H7 (cell line): Measurements from ENCODE around the gene CFAP100. TPM values are rescaled to one million over a fixed set of nuclear protein-coding genes. Genes with fewer than 3 reads are reported as not detected.

Experiments used
- DNase-seq: peaks from one replicate; pipeline ENCODE4 v3.0.0; 2012
- H3K27me3 ChIP-seq: 2 replicates; pipeline ENCODE4 v1.6.0; 2011; ENCODE audit warnings: mild to moderate bottlenecking, low read length; ENCODE audit not compliant: control insufficient read depth, insufficient read depth
- H3K36me3 ChIP-seq: replicated peaks from 2 replicates; pipeline ENCODE4 v1.5.1; 2011; ENCODE audit warnings: low read length; ENCODE audit not compliant: control insufficient read depth, insufficient read depth
- H3K4me3 ChIP-seq: 2 replicates; pipeline ENCODE4 v1.5.1; 2011; ENCODE audit warnings: low read depth, mild to moderate bottlenecking, control low read depth, low read length, moderate library complexity; ENCODE audit not compliant: insufficient read depth
- total RNA-seq: library from RNA; depleted of rRNA; stranded (reverse); fragments of >200 nt; shearing (Covaris generic); gene quantifications from 2 replicates; pipeline ENCODE4 v1.2.3, GENCODE V29; 2014

The CFAP100 gene
- total RNA-seq, 1 experiment from 2014 or later = 0.24 TPM

DNA sequence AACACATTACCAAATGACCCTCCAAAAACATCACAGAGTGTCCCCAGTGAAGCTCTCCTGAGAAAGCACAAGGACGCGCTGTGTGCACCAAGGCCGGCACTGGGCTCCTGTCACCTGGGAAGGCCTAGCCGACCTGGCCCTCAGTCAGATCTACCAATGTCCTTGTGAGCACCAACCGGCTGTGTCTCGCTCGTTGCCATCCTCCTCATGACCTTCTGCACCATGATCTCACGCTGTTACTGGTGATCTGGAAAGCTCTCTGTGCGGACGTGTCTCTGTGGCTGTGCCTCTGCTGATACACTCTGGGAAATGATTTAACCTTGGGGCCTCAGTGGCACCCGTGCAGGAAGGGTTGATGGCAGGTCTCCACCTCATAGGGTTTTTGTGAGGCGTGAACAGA is 56.8 kb downstream of the CFAP100 start:
- H3K4me3 ChIP-seq = no peak overlapping the region
- H3K36me3 ChIP-seq = peaks cover 8% of the 10 kb centered on the region
- DNase-seq = no peak
- no peaks in the 10 kb centered on the region for H3K27me3 ChIP-seq

DNA sequence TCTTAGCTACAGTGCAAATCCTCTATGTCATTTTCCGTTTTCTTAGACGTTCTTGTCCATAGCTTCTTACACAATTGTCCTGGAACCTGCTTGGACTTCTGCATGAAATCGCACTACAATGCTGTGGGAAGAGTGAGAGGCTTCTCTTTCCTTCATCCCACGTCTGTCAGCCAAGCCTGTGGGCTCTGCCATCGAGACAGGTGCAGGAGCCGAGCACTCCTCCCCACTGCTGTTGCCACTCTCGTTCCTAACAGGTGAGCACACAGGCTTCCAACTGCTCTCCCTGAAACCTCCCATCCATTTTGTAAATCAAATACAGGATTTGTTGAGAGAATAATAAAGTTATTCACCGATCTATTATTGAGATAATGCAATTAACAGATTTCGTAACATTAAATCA is 57.5 kb downstream of the CFAP100 start:
- Histone ChIP-seq H3K27me3 (no peaks in the 10 kb centered on the region), H3K4me3 (no peak overlapping the region), H3K36me3 (peaks cover 10% of the 10 kb centered on the region)
- DNase-seq = no peak

DNA sequence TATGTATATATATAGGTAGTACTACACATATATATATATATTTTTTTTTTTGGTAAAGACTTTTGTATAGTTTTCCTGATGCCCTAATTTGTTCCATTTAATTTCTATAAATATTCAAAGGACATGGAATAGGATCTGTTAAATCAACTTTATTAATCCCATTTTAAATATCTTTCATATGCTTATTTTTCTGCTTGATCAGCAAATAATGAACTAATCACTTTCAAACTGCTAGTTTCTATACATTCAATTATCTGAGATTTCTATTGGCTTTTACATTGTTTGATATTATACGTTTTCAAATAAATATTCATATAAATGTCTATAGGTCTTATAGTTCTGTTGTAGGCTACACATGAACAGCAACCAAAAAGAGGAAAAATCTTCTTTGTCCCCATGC is 59.3 kb downstream of the CFAP100 start:
- no peak for DNase-seq
- peaks cover 14% of the 10 kb centered on the region for H3K36me3 ChIP-seq
- no peaks in the 10 kb centered on the region for H3K27me3 ChIP-seq
- no peak overlapping the region for H3K4me3 ChIP-seq

DNA sequence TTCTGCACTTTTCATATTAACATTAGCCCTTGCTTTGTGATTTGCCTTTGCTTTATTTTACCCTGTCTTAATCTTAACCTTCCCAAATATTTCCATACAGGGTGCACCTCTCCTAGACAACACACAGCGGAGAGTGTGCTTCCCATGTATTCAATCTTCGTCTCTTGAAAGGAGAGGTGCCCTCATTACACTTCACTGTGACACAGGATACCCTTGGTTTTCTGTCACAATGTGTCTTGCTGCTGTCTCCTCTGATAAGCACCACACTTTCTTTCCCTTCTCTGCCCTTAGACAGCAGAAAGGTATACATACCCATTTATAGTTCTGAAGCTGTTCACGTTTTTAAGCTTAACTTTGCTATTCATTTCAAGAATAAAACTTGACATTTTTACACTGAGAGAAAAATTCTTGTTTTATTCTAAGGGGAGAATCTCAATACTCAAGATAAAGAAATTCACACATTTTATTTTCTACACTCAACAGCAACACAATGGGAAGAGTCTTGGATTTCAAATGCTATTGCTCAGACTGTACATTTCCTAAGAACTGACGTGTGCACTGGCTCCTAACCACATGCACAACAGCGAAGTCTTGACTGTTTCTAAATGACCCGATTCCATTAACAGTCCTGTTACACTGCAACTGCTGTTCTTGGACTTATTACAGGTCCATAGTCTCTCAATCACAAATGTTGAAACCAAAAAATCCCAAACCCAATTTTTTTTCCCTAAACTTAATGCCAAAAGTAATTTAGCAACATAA is 59.9 kb downstream of the CFAP100 start:
- no peak for DNase-seq
- Histone ChIP-seq H3K4me3 (no peak overlapping the region), H3K36me3 (peaks cover 17% of the 10 kb centered on the region), H3K27me3 (no peaks in the 10 kb centered on the region)

DNA sequence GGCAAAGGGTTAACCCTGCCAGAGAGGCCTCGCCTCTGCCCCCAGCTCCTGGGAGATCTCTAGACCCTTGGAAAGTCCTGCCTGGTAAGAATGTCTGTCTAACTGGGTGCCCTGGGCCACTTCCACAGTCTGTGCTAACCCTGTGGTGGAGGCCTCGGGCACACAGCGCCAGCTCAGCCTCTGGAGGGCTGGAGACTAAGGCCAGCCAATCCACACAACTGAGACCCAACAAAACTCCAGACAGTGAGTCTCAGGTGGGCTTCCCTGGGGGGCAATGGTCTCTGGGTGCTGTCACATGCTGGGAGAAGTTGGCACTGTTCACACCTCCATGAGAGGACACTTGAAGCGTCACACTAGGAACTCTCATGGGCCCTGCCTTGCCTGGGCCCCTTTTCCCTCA is 61.5 kb downstream of the CFAP100 start:
- no peak overlapping the region for H3K4me3 ChIP-seq
- H3K27me3 ChIP-seq = no peaks in the 10 kb centered on the region
- DNase-seq = no peak
- peaks cover 28% of the 10 kb centered on the region for H3K36me3 ChIP-seq

DNA sequence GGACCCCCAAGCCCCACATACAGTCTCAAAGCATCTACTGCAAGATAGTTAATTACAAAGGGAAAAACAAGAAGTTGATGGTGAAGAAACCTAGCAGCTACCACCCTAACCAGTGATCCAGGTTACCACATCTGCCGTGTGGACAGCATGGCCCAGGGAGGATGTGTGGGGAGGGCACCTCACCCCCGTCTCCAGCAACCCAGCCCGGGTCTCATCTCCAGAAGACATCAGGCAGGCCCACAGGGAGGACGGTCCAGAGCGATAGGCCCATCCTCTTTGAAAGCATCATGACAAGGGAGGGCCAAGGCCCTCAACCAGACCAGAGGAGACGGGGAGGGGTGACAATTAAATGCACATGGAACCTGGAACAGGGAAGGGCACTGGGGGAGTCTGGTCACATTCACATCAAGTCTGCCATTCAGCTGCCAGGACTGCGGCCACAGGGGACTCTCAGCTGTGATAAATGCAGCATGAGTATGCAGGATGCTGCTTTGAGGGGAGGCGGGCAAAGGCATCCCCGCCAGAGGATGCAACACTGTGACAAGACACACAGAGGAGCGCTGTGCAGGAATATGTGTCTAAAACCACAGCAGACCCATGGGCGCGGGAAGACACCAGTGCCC is 62.2 kb downstream of the CFAP100 start:
- DNase-seq = no peak
- Histone ChIP-seq H3K4me3 (no peak overlapping the region), H3K27me3 (no peaks in the 10 kb centered on the region), H3K36me3 (peaks cover 34% of the 10 kb centered on the region)

DNA sequence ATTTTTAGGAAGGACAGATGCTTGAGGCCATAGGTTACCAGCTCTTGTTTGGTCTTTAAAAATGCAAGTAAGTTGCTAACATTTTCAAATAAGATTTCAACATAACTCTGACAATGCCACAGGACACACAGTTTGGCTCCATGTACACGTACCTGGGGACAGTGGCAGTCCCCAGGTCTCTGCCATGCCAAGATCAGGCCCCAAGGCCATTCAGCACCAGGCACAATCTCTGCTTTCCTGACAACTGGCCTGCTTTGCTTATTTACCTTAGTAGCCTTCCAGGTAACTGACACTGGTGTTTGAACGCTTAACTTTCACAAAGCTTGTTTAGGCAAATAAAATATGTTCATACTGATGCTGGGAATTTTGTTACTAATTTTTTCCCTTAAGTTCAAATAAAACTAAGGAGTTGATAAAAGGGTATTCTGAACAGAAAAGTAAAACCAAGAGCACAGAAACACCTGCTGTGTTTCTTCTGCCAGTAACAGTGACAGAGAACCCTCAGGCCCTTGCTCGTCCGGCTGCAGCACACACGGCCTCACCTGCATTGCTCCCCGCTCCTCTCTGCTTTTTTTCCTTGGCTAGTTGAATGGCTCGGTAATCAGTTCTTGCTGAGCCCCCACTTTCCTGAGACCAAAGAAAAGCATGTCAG is 64.5 kb downstream of the CFAP100 start:
- peaks cover 45% of the 10 kb centered on the region for H3K36me3 ChIP-seq

DNA sequence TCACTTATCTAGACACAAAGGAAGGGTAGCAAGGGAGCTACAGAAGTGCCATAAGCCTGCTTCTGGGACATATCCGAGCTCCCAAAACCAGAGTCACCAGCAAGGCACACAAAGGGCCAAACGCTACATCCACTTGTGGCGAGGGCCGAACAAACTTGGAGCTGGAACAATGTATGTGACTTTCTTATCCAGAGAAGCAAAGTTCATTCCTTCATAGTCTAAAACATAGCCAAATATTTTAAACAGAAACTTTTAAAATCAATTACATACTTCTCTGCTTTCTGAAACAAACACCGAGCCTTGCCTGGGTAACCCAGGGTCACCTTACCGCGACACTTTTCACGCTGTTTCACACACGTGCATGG is 65.0 kb downstream of the CFAP100 start:
- no peak overlapping the region for H3K4me3 ChIP-seq
- H3K27me3 ChIP-seq = no peaks in the 10 kb centered on the region
- no peak for DNase-seq
- H3K36me3 ChIP-seq = peaks cover 46% of the 10 kb centered on the region

More for the DNA sequence above, 64.5 kb downstream of the CFAP100 start:
- H3K4me3 ChIP-seq = no peak overlapping the region
- no peak for DNase-seq
- H3K27me3 ChIP-seq = no peaks in the 10 kb centered on the region

DNA sequence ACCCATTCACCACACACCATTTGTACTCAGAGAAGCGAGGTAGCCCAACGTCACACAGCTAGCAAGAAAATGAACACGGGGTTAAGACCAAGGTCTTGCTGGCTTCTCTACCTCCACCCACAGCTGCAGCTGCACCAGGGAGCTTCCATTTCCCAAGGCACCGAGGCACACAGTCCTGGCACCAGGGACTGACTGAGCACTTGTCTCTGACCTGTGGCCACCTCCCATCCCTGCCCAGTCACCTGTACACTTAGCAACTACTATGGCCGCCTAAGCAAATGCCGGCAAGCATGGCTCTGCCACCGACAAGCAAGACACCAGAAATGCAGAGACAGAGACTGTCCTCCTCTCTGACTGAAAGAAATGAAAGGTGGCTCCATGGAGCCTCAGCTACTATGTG is 65.7 kb downstream of the CFAP100 start:
- Histone ChIP-seq H3K4me3 (no peak overlapping the region), H3K36me3 (peaks cover 52% of the 10 kb centered on the region), H3K27me3 (no peaks in the 10 kb centered on the region)
- DNase-seq = no peak

DNA sequence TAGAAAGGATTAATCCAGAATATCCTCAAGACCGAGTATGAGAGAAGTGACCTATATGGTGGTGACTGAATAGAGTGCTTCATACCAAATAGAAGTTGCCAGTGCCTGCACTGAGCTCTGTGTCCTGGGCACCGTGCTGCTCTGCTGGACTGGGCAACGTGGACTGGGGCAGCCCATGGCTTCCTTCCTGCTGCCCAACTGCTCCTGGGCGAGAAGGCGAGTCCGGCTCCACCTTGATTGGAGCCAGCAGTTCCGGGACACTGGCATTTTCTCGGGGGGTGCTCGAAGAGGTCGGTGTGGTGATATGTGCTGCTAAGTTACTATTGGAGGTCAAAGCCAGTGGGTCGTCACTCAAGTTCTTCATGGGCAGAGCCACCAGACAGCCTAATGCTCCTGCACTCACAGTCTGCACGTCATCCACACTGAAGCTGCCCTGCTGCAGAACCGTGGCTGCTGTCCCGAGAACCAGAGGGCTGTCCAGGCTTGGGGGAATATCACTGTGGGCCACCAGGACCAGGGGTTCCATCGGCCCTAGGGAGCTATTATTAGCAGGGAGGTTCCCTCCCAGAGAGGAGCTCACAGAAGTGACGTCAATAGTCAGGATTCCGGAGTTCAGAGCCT is 66.9 kb downstream of the CFAP100 start:
- DNase-seq = no peak
- Histone ChIP-seq H3K27me3 (no peaks in the 10 kb centered on the region), H3K4me3 (no peak overlapping the region), H3K36me3 (peaks cover 60% of the 10 kb centered on the region)

DNA sequence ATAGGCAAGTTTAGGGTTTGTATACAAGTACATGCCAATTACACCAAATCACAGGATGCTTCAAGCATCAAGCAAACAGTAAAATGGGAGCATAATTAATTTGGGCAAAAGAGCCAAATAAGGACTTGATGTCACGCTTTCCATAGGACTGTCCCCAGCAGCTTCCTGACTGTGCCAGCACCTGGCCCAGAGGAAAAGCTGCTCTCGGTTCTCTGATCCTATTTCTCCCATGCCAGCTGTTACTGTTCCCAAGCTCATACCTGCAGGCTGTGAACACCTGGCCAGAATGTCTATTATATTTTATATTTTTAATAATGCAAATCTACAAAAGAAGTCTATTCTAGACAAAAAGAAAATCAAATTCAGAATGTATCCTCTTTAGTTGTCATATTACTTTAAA is 68.8 kb downstream of the CFAP100 start:
- Histone ChIP-seq H3K4me3 (no peak overlapping the region), H3K27me3 (no peaks in the 10 kb centered on the region), H3K36me3 (peaks cover 64% of the 10 kb centered on the region)
- no peak for DNase-seq

DNA sequence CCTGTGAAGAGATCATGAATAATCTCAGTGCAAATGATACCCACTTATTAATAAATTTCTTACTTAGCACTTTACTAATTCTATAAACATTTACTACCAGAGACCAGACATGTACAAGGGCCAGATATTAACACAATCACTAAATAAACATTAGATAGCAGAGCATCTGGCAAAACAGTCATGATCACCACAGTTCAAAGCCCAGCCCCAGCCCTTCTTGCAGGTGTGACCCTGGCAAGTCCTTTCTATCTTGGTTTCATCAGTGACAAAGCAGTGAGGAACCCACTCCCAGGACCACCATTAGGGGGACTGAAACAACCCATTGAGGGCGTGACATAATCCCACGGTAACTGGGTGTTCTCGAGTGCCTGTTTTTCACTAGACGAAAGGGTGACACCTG is 69.4 kb downstream of the CFAP100 start:
- H3K27me3 ChIP-seq = no peaks in the 10 kb centered on the region
- DNase-seq = no peak
- H3K4me3 ChIP-seq = no peak overlapping the region
- H3K36me3 ChIP-seq = peaks cover 66% of the 10 kb centered on the region

DNA sequence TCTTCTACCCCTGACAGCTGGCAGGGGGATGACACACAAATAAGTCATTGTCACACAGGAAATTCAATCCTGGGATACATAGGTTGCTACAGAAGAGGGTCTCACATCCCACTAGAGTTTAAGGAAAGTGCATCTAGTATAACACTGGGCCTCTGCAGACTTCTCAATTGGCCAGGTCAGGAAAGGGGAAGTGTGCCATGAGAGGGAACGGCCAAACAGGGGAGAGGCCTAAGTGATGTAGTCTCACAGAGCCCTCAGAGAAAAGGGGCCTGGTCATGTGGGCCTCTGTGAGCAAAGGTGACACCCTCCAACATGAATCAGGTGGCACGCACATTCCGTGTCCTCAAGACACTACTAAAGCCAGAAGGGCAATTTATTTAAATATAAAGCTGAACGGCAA is 69.8 kb downstream of the CFAP100 start:
- Histone ChIP-seq H3K36me3 (peaks cover 65% of the 10 kb centered on the region), H3K4me3 (no peak overlapping the region), H3K27me3 (no peaks in the 10 kb centered on the region)
- no peak for DNase-seq

DNA sequence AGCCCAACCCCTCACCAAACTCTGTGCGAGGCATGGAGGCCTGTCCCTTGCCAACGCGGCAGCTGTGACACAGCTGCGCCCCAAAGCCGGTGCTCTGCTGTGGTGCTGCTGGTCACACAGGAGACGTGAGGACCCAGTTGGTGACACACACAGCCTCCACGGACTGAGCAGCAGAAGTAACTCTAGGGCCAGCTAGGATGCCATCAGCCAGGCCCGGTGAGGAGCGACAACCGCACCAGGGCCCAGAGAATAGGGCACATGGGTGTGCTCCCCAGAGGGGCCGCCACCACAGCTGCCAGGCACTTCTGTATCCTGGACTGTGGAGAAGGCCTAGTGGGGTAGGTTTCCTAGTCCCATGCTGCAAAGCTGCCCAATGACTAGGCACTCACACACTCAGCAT is 70.3 kb downstream of the CFAP100 start:
- H3K27me3 ChIP-seq = no peaks in the 10 kb centered on the region
- H3K36me3 ChIP-seq = peaks cover 64% of the 10 kb centered on the region
- no peak overlapping the region for H3K4me3 ChIP-seq
- DNase-seq = no peak
